ENCODE data around the gene KITLG. TPM values are rescaled to one million over a fixed set of nuclear protein-coding genes. Genes with fewer than 3 reads are reported as not detected.

The KITLG gene
- total and polyA plus RNA-seq, 4 donors = 0.39 to 3.0 (median 0.86) TPM

DNA sequence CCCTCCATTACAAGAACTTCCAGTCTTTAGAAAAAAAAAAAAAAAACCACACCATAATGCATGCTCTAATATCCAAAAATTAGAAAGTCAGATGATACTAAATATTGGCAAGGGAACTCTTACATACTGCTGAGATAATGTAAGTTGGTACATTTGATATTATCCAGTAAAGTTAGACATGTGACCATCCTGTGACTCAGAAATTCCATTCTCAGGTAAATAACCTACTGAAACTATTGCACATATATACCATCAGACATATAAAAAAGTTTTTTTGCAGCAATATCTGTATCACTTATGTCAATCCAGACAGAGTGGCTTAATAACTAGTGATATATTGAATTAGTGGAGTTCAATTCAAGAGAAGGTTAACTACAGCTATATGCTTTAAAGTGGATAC lies 63.5 kb downstream of the KITLG start:
- no peak overlapping the region for H3K4me3 ChIP-seq (ENCODE audit: low read depth in 1 of 3, low read length in 3 of 3)
- H3K9ac ChIP-seq (ENCODE audit: low read depth in 1 of 2, low read length in 2 of 2) = no peak overlapping the region
- no peaks in the 10 kb centered on the region for H3K36me3 ChIP-seq (ENCODE audit: control insufficient read depth in 4 of 4, insufficient read depth in 3 of 4, low read depth in 1 of 4, low read length in 3 of 4)
- H3K4me1 ChIP-seq (ENCODE audit: control insufficient read depth in 4 of 4, insufficient read depth in 4 of 4, low read length in 3 of 4) = no peaks in the 10 kb centered on the region
- no peaks in the 10 kb centered on the region for H3K9me3 ChIP-seq (ENCODE audit: control insufficient read depth in 4 of 4, low read length in 3 of 4)
- DNase-seq (ENCODE audit: low spot score) = no peak
- H3K27me3 ChIP-seq (ENCODE audit: control insufficient read depth in 4 of 4, insufficient read depth in 4 of 4, low read length in 3 of 4) = no peaks in the 10 kb centered on the region
- TF ChIP-seq, protein P1, sequence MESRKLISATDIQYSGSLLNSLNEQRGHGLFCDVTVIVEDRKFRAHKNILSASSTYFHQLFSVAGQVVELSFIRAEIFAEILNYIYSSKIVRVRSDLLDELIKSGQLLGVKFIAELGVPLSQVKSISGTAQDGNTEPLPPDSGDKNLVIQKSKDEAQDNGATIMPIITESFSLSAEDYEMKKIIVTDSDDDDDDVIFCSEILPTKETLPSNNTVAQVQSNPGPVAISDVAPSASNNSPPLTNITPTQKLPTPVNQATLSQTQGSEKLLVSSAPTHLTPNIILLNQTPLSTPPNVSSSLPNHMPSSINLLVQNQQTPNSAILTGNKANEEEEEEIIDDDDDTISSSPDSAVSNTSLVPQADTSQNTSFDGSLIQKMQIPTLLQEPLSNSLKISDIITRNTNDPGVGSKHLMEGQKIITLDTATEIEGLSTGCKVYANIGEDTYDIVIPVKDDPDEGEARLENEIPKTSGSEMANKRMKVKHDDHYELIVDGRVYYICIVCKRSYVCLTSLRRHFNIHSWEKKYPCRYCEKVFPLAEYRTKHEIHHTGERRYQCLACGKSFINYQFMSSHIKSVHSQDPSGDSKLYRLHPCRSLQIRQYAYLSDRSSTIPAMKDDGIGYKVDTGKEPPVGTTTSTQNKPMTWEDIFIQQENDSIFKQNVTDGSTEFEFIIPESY (IDR thresholded peaks at IDR 0.05) = no peak
- TF ChIP-seq GABPA (IDR thresholded peaks at IDR 0.05 in 1 of 2, conservative IDR thresholded peaks at IDR 0.05 in 1 of 2) (no peak), TAF1 (conservative IDR thresholded peaks at IDR 0.05) (no peak), FOXA1 (IDR thresholded peaks at IDR 0.05) (no peak), YY1 (IDR thresholded peaks at IDR 0.05) (no peak), NR2F2 (IDR thresholded peaks at IDR 0.05) (no peak), RXRA (IDR thresholded peaks at IDR 0.05) (no peak), SP1 (IDR thresholded peaks at IDR 0.05) (no peak), RAD21 (IDR thresholded peaks at IDR 0.05) (no peak), EGR1 (IDR thresholded peaks at IDR 0.05; ENCODE audit: low read depth in 2 of 2) (no peak)
- TF ChIP-seq, protein P2, sequence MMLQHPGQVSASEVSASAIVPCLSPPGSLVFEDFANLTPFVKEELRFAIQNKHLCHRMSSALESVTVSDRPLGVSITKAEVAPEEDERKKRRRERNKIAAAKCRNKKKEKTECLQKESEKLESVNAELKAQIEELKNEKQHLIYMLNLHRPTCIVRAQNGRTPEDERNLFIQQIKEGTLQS (IDR thresholded peaks at IDR 0.05) = no peak
- TF ChIP-seq, protein P3, sequence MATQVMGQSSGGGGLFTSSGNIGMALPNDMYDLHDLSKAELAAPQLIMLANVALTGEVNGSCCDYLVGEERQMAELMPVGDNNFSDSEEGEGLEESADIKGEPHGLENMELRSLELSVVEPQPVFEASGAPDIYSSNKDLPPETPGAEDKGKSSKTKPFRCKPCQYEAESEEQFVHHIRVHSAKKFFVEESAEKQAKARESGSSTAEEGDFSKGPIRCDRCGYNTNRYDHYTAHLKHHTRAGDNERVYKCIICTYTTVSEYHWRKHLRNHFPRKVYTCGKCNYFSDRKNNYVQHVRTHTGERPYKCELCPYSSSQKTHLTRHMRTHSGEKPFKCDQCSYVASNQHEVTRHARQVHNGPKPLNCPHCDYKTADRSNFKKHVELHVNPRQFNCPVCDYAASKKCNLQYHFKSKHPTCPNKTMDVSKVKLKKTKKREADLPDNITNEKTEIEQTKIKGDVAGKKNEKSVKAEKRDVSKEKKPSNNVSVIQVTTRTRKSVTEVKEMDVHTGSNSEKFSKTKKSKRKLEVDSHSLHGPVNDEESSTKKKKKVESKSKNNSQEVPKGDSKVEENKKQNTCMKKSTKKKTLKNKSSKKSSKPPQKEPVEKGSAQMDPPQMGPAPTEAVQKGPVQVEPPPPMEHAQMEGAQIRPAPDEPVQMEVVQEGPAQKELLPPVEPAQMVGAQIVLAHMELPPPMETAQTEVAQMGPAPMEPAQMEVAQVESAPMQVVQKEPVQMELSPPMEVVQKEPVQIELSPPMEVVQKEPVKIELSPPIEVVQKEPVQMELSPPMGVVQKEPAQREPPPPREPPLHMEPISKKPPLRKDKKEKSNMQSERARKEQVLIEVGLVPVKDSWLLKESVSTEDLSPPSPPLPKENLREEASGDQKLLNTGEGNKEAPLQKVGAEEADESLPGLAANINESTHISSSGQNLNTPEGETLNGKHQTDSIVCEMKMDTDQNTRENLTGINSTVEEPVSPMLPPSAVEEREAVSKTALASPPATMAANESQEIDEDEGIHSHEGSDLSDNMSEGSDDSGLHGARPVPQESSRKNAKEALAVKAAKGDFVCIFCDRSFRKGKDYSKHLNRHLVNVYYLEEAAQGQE (IDR thresholded peaks at IDR 0.05) = no peak
- TF ChIP-seq, protein P4, sequence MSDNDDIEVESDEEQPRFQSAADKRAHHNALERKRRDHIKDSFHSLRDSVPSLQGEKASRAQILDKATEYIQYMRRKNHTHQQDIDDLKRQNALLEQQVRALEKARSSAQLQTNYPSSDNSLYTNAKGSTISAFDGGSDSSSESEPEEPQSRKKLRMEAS (IDR thresholded peaks at IDR 0.05) = no peak
- H3K27ac ChIP-seq (ENCODE audit: low read depth in 1 of 2, low read length in 2 of 2) = no peak overlapping the region

DNA sequence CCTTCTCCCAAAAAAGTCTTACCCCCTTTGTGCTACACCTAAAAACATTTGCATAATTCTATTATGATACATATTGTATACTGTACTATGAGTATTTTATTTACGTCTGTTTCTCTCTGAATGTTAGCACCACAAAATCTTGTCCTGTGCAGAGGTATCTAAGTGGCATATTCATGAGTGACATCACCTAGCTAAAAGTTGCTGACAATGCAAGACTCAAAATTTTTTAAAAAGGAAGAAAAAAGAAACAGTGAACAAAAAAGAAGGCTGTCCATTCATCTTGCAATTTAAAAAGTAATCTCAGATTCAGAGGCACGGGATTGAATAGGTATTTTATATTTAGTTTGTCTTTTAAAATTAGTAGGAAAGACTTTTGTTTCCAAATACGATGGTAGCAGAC lies 69.4 kb downstream of the KITLG start:
- Histone ChIP-seq H3K4me1 (ENCODE audit: control insufficient read depth in 4 of 4, insufficient read depth in 4 of 4, low read length in 3 of 4) (no peaks in the 10 kb centered on the region), H3K27me3 (ENCODE audit: control insufficient read depth in 4 of 4, insufficient read depth in 4 of 4, low read length in 3 of 4) (no peaks in the 10 kb centered on the region), H3K9ac (ENCODE audit: low read depth in 1 of 2, low read length in 2 of 2) (no peak overlapping the region), H3K9me3 (ENCODE audit: control insufficient read depth in 4 of 4, low read length in 3 of 4) (no peaks in the 10 kb centered on the region), H3K4me3 (ENCODE audit: low read depth in 1 of 3, low read length in 3 of 3) (no peak overlapping the region), H3K36me3 (ENCODE audit: control insufficient read depth in 4 of 4, insufficient read depth in 3 of 4, low read depth in 1 of 4, low read length in 3 of 4) (no peaks in the 10 kb centered on the region), H3K27ac (ENCODE audit: low read depth in 1 of 2, low read length in 2 of 2) (no peak overlapping the region)
- 96% methylated on average over 3 of the region's 3 CpGs for WGBS
- TF ChIP-seq, protein P4 (IDR thresholded peaks at IDR 0.05) = no peak
- TF ChIP-seq, protein P2 (IDR thresholded peaks at IDR 0.05) = no peak
- TF ChIP-seq JUND (IDR thresholded peaks at IDR 0.05) (no peak), HNF4A (conservative IDR thresholded peaks at IDR 0.05) (no peak), SP1 (IDR thresholded peaks at IDR 0.05) (no peak), RAD21 (IDR thresholded peaks at IDR 0.05) (no peak), NR2F2 (IDR thresholded peaks at IDR 0.05) (no peak), GABPA (IDR thresholded peaks at IDR 0.05 in 1 of 2, conservative IDR thresholded peaks at IDR 0.05 in 1 of 2) (no peak), YY1 (IDR thresholded peaks at IDR 0.05) (no peak)
- TF ChIP-seq, protein P5, sequence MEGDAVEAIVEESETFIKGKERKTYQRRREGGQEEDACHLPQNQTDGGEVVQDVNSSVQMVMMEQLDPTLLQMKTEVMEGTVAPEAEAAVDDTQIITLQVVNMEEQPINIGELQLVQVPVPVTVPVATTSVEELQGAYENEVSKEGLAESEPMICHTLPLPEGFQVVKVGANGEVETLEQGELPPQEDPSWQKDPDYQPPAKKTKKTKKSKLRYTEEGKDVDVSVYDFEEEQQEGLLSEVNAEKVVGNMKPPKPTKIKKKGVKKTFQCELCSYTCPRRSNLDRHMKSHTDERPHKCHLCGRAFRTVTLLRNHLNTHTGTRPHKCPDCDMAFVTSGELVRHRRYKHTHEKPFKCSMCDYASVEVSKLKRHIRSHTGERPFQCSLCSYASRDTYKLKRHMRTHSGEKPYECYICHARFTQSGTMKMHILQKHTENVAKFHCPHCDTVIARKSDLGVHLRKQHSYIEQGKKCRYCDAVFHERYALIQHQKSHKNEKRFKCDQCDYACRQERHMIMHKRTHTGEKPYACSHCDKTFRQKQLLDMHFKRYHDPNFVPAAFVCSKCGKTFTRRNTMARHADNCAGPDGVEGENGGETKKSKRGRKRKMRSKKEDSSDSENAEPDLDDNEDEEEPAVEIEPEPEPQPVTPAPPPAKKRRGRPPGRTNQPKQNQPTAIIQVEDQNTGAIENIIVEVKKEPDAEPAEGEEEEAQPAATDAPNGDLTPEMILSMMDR (IDR thresholded peaks at IDR 0.05; ENCODE audit: low read depth, low read length, missing input control) = no peak
- TF ChIP-seq, protein P3 (IDR thresholded peaks at IDR 0.05) = no peak
- DNase-seq (ENCODE audit: low spot score) = no peak
